LNCaP clone FGC (cell line): Measurements from ENCODE around the gene SMG7.

ENCODE experiments used
- DNase-seq: peaks from one replicate; pipeline ENCODE4 v3.0.0-alpha.2; 2011; ENCODE audit warnings: low read depth
- H3K4me3 ChIP-seq: 2 replicates; pipeline ENCODE4 v1.5.1; 2011; ENCODE audit warnings: mild to moderate bottlenecking, low read depth, low read length, control low read depth
- CTCF ChIP-seq: IDR thresholded peaks from 2 replicates; pipeline ENCODE4 v1.5.1; 2012; ENCODE audit warnings: mild to moderate bottlenecking; ENCODE audit not compliant: control insufficient read depth, insufficient read depth; ENCODE audit errors: extremely low read depth

Gene SMG7

DNA sequence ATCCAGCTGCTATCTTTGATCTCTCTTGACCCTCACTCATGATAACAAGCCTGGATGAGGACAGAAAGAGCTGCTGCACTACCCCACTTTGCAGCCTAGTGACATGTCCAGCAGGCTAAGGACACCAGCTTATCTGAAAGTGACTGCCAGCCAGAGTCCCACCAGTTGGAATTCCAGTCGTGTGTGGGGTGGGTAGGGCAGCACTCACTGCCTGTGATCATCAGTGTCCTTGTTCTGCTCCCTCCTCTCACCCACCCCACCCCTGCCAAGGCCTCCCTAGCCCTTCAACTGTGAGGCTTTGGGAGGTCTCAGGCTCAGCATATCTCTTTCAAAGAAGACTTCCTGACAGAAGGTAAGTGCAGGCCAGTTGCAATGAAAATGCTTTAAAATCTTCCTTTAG is 38.6 kb upstream of the SMG7 start:
- TF ChIP-seq CTCF = no peak
- H3K4me3 ChIP-seq = no peak overlapping the region
- no peak for DNase-seq

DNA sequence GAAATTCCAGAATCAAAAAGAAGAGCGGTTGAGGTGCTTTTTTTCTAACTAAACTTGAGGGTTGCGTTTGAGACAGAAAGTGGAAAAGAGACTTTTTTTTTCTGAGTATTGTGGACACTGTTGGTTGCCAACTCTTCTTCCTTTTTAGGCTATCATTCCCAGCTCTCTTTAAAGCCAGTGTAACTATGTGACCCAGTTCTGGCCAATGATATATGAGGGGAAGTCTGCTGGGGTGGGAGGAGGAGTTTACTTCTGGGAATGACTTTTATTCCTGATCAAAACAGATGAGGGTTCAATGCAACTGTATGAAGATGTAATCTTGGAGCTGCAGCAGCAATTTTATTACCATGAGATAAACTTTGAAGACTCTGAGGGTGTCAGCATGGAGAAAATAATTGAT is 36.8 kb upstream of the SMG7 start:
- H3K4me3 ChIP-seq = no peak overlapping the region
- TF ChIP-seq CTCF = no peak
- no peak for DNase-seq

DNA sequence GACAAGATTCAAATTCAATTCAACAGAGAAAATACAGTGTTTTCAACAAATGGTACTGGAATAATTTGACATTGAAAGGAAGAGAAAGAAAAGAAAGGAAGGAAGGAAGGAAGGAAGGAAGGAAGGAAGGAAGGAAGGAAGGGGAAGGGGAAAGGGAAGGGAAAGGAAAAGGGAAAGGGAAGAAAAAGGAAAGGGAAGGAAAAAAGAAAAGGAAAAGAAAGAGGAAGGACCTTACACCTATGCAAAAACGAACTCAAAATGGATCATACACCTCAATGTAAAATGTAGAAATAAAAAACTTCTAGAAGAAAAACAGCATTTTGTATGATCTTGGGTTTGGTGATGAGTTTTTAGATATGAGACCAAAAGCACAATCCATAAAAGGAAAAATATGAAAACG is 34.2 kb upstream of the SMG7 start:
- TF ChIP-seq CTCF = no peak
- no peak for DNase-seq
- H3K4me3 ChIP-seq = no peak overlapping the region

GRCh38 chr1:183443011-183443410 is 29.3 kb upstream of the SMG7 start:
- no peak for TF ChIP-seq CTCF
- no peak overlapping the region for H3K4me3 ChIP-seq
- DNase-seq = no peak

DNA sequence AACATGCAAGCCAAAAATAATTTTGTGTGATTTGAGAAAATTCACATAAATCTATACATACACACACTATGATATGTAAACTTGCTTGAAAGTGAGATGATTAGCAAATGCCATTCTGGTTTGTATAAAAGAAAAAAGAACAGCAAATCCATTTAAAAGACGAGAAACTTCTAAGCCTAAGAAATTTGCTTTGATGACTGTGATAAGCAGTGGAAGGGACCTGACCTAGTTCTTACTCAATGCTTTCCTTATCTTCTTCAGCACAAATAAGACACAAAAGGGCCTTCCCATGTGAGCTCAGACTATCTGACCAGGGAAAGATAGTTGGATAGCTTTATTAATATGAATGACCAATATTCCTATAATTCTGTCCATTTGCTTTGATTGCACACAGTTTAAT is 28.8 kb upstream of the SMG7 start:
- no peak for TF ChIP-seq CTCF
- no peak overlapping the region for H3K4me3 ChIP-seq
- DNase-seq = no peak

DNA sequence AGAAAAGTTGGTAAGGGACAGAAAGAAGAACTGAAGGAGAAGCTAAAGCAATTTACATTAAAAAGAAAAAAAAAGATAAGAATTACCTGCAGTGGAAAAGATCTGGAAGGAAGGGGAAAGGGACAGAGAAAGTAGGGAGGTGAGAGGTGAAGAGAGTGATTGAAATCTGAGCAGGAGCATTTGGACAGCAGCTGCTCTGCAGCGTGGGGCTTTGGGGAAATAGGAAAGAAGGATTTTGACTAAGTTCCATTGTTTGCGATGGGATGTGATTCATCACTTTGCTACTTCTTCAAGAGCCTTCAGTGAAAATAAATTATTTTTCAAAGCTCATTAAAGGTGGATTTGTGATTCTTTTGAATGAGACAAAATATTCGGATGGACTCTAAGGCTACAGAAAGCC is 28.1 kb upstream of the SMG7 start:
- no peak overlapping the region for H3K4me3 ChIP-seq
- no peak for DNase-seq
- TF ChIP-seq CTCF = no peak

GRCh38 chr1:183449223-183449770 is 23.0 kb upstream of the SMG7 start:
- no peak for TF ChIP-seq CTCF
- no peak overlapping the region for H3K4me3 ChIP-seq
- no peak for DNase-seq
